T-helper 2 cell treated with Interferon-gamma antibody and Interleukin-4, amounts not matched to agents 100 ng/mL and 5 ng/mL, for 36 hours (primary cell): ENCODE data around the gene HDAC2. TPM values are rescaled to one million over a fixed set of nuclear protein-coding genes. Genes with fewer than 3 reads are reported as not detected.
"Not testable (repeated sequence)": the region's sequence is repeated elsewhere in the genome, so short reads cannot be mapped to it uniquely, and the experiment has no call there.

Experiments used
- intact Hi-C: fragments of 100-400 bp; cut with micrococcal nuclease; formaldehyde crosslinking; loops from one replicate; pipeline ENCODE4 v1.15.1; 2023
- total RNA-seq: library from RNA; stranded (reverse); gene quantifications from 2 replicates; pipeline ENCODE4 v1.2.3, GENCODE V29; 2022

Gene HDAC2
- total RNA-seq = 83.9 and 94.6 TPM in 2 replicates

GRCh38 chr6:113970805-113971676 lies at the start of gene HDAC2:
Gene HDAC2 (minus strand): TSS chr6:113971148. CDS start chr6:113970908, 240 bp downstream.
- intact Hi-C loops = loop anchor here (2.0 to 5.0 kb wide), 4 partner anchors 34 to 1884 kb away; partner anchors contain the start of genes FAM229B and TUBE1

- intact Hi-C loops = no loop called here
Observed at GRCh38 chr6:114020196-114020595, 49.2 kb upstream of the HDAC2 start.

- intact Hi-C loops = not testable (repeated sequence)
Observed at GRCh38 chr6:114017146-114017545, 46.2 kb upstream of the HDAC2 start.

- intact Hi-C loops = not testable (repeated sequence)
Observed at GRCh38 chr6:114014106-114014505, 43.2 kb upstream of the HDAC2 start.

- intact Hi-C loops = loop anchor here (1.0 kb wide), 1 partner anchor 16 kb away; no protein-coding TSS in a partner anchor
Observed at GRCh38 chr6:114011486-114011885, 40.5 kb upstream of the HDAC2 start.

- intact Hi-C loops = no loop called here
Observed at GRCh38 chr6:114010540-114010939, 39.6 kb upstream of the HDAC2 start.

- intact Hi-C loops = no loop called here
Observed at GRCh38 chr6:114009192-114009591, 38.2 kb upstream of the HDAC2 start.

- intact Hi-C loops = no loop called here
Observed at GRCh38 chr6:114008331-114008730, 37.4 kb upstream of the HDAC2 start.

- intact Hi-C loops = loop anchor here (2.0 kb wide), 1 partner anchor 37 kb away; the partner anchor contains the start of gene HDAC2
Observed at GRCh38 chr6:114007516-114007915, 36.6 kb upstream of the HDAC2 start.

GRCh38 chr6:114001354-114001753 lies 30.4 kb upstream of the HDAC2 start:
- intact Hi-C loops = no loop called here

- intact Hi-C loops = no loop called here
Observed at GRCh38 chr6:114000069-114000468, 29.1 kb upstream of the HDAC2 start.

GRCh38 chr6:113999284-113999683 lies 28.3 kb upstream of the HDAC2 start:
- intact Hi-C loops = no loop called here

GRCh38 chr6:113998811-113999210 lies 27.9 kb upstream of the HDAC2 start:
- intact Hi-C loops = no loop called here

GRCh38 chr6:113997116-113997515 lies 26.2 kb upstream of the HDAC2 start:
- intact Hi-C loops = no loop called here

GRCh38 chr6:113995634-113996033 lies 24.7 kb upstream of the HDAC2 start:
- intact Hi-C loops = loop anchor here (1.0 kb wide), 3 partner anchors 16 to 309 kb away; no protein-coding TSS in a partner anchor

- intact Hi-C loops = loop anchor here (1.0 kb wide), 3 partner anchors 16 to 309 kb away; no protein-coding TSS in a partner anchor
Observed at GRCh38 chr6:113994934-113995342, 24.0 kb upstream of the HDAC2 start.

GRCh38 chr6:113989675-113990074 lies 18.7 kb upstream of the HDAC2 start:
- intact Hi-C loops = no loop called here

GRCh38 chr6:113982675-113983074 lies 11.7 kb upstream of the HDAC2 start:
- intact Hi-C loops = not testable (repeated sequence)

GRCh38 chr6:113982055-113982550 lies 11.2 kb upstream of the HDAC2 start:
- intact Hi-C loops = no loop called here

GRCh38 chr6:113980937-113981554 lies 10.1 kb upstream of the HDAC2 start:
- intact Hi-C loops = no loop called here

- intact Hi-C loops = no loop called here
Observed at GRCh38 chr6:113979937-113980336, 9.0 kb upstream of the HDAC2 start.

GRCh38 chr6:113978084-113978675 lies 7.2 kb upstream of the HDAC2 start:
- intact Hi-C loops = no loop called here
